T-helper 1 cell treated with Interleukin-12 subunit alpha and Interleukin-12 subunit beta and Interleukin-4 antibody, amounts not matched to agents 30 ng/mL and 1 ng/mL, for 36 hours (primary cell): ENCODE measurements around the gene ANGPTL8. TPM values are rescaled to one million over a fixed set of nuclear protein-coding genes. Genes with fewer than 3 reads are reported as not detected.

Source experiments
- intact Hi-C: fragments of 100-400 bp; cut with micrococcal nuclease; formaldehyde crosslinking; loops from one replicate; pipeline ENCODE4 v1.15.1; 2024
- total RNA-seq: library from RNA; stranded (reverse); gene quantifications from 2 replicates; pipeline ENCODE4 v1.2.3, GENCODE V29; 2022

The ANGPTL8 gene, protein sequence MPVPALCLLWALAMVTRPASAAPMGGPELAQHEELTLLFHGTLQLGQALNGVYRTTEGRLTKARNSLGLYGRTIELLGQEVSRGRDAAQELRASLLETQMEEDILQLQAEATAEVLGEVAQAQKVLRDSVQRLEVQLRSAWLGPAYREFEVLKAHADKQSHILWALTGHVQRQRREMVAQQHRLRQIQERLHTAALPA
- total RNA-seq, result not detected in 2 replicates

DNA sequence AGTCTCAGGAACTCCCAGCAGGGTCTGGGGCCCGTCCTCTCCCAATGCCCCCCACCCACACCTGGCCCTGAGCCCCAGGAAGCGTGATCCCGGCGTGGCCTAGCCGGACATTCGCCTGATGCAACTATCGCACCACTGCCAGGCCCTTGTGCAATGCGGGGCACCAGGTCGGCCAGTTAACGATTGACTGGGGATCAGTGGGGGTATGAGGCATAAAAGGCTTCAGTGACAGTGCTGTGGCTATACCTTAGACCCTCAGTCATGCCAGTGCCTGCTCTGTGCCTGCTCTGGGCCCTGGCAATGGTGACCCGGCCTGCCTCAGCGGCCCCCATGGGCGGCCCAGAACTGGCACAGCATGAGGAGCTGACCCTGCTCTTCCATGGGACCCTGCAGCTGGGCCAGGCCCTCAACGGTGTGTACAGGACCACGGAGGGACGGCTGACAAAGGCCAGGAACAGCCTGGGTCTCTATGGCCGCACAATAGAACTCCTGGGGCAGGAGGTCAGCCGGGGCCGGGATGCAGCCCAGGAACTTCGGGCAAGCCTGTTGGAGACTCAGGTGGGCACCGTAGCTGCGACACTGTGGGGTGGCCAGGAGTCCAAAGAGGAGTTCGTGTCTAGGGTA lies at the start of gene ANGPTL8:
TSS of gene ANGPTL8 (plus strand) at position 243 of the 624 bp plus-strand sequence. CDS start at position 262, 19 bp downstream.
- intact Hi-C loops, result no loop called here

DNA sequence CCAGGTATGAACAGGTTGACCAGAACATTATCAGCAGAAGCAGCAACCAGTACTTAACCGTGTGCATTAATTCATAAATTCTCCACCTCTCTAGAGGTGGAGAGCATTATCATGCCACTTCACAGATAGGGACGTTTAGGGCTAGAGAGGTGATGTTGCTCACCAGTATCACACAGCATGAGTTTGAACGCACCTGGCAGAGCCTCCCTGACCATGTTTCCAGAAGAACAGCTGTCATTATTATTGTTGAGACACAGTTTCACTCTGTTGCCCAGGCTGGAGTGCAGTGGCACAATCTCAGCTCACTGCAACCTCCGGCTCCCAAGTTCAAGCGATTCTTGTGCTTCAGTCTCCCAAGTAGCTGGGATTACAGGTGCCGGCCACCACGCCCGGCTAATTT lies 48.9 kb upstream of the ANGPTL8 start:
- intact Hi-C loops, result no loop called here

DNA sequence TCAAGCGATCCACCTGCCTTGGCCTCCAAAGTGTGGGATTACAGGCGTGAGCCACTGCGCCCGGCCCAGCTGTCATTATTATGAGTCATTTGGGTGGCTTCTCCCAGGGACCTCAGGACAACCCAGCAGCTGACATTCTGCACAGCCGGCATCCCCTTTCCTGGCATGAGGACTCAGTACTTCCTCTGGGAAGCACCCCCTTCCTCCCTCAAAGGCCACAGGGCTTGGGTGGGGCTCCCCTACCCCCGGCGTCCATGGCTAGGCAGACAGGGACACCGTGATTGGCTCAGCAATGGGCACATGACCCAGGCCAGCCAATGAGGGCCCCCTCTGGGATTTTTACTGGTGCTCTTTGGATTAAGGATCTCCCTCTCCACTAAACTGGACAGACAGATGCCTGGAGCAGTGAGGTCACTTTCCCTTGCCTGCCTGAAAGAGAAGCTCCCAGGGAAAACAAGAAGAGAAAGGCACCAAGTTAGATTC lies 48.1 kb upstream of the ANGPTL8 start:
- intact Hi-C loops, result no loop called here

DNA sequence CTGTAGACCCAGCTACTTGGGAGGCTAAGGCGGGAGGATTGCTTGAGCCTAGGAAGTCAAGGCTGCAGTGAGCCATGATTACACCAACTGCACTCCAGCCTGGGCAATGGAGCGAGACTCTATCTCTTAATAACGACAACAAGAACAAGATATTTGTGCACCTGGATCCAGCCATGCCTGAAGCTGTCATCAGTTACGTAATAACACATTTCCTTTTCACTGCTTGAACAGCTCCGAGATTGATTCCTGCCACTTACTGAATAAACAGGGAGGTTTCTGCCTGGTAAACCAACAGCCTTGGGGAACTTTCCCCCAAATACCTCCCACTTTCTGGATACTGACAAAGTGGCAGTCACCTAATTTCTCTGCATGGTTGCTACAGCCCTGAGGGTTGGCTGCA lies 47.5 kb upstream of the ANGPTL8 start:
- intact Hi-C loops, result no loop called here

DNA sequence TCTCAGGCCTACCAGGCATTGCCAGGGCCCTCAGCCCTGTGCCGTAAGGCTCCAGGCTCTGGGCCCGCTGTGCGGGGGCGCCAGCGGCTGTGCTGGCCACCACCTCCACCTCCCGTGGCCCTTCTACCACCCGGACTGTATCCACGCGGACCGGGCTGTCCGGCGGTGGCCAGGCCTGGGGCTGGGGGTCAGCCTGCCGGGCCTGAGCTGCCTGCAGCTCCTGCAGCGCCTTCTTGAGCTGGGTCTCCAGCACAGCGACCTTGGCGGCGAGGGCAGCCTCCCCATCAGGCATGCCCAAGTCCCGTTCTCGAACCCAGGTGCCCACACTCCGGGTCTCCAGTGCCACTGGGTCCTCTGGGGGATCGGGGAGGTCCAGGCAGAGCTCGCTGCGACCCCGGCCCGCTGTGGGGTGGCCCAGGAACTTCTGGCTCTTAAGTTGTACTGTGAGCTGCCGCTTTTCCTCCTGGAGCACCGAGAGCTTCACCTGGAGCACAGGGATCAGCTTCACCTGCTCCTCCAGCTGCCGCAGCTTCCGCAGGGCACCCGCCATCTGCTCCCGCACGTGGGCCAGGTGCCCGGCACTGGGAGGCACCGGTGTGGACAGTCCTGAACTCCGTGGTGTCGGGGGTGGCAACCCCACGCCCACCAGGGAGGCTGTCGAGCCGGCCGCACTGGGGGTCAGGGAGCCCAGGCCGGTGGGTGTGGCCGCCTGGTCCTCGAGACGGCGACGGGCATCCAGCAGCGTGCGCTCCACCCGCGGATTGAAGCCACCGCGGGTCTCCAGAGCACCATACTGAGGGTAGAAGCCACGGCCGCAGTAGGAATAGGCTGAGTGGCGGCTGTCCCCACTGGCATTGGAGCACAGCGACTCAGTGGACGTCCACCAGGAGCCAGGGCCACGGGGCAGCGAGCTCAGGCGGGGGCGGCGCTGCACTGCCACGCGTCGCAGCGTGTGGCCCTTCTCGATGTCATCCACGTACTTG lies 46.2 kb upstream of the ANGPTL8 start:
- intact Hi-C loops, result no loop called here

DNA sequence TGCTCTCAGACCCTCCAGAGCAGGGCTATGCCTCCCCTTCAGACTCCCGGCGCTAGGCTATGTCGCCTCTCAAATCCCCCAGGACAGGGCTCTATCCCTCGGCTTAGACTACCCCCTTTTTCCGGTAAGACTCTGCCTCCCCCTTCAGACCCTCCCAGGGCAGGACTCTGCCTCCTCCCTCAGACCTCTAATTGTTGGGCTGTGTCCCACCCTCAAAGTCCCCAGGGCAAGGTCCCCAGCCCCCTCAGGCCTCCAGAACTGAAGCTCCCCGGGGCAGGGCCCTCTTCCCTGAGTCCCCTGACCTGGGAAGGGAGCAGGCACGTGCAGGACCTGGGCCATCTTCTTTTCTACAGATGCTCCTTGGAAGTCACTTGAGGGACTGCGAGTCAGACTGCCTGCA lies 45.2 kb upstream of the ANGPTL8 start:
- intact Hi-C loops, result no loop called here

DNA sequence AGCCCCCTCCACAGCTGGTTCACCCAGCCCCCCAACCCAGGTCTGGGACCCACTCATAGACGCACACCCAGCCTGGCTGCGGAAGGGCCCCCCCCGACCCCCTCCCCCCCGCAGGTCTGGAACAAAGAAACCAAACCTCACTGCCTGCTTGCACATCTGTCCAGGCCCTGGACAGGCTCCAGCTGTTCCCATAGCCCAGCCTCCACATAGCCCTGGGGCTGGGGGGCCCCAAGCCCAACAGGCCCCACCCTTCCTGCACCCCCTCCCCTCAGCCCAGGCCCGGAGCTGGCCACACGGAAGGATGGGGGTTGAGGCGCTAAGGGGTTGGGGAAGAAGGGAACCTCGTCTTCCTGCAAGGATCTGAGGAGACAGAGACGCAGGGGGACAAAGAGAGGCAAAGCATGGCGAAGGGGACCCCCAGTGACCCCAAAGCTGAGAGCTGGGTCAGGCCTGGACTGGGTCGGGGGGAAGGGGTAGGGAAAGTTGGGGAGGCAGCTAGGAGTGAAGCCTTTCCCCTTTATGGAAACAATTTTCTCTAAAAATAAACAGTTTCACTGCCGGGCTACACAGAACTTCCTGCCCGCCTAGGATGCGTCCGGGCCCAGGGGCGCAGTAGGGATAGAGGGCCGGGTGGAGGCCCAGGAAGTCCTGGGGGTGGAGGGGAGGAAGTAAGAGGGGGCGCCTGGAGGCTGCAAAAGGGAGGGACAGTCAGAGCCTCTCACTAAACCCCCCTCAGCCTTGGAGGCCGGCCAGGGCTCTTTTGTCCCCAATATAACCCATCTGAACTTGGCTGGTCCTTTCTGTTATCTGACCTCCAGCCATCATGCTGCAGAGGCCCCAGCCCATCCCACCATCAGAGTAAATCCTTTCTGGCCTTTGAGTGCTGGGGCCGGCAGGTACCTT lies 44.5 kb upstream of the ANGPTL8 start:
- intact Hi-C loops, result loop anchor here (5.0 kb wide), 1 partner anchor 253 kb away; no protein-coding TSS in a partner anchor

DNA sequence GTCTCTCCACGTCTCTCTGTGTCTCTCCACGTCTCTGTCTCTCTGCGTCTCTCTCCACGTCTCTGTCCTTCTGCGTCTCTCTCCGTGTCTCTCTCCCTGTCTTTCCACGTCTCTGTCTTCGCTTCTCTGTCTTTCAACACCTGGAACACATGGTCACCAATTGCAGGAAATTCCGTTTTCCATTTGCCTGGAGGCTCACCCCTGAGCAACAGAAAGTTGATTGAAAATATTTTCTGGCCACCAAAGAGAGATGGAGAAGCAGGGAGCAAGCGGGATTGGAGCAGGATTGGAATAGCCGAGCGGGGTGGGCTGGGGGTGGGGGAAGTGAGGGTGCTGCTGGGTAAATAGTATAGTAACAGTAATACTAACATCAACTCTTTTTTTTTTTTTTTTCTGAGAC lies 43.7 kb upstream of the ANGPTL8 start:
- intact Hi-C loops, result loop anchor here (5.0 kb wide), 1 partner anchor 253 kb away; no protein-coding TSS in a partner anchor

DNA sequence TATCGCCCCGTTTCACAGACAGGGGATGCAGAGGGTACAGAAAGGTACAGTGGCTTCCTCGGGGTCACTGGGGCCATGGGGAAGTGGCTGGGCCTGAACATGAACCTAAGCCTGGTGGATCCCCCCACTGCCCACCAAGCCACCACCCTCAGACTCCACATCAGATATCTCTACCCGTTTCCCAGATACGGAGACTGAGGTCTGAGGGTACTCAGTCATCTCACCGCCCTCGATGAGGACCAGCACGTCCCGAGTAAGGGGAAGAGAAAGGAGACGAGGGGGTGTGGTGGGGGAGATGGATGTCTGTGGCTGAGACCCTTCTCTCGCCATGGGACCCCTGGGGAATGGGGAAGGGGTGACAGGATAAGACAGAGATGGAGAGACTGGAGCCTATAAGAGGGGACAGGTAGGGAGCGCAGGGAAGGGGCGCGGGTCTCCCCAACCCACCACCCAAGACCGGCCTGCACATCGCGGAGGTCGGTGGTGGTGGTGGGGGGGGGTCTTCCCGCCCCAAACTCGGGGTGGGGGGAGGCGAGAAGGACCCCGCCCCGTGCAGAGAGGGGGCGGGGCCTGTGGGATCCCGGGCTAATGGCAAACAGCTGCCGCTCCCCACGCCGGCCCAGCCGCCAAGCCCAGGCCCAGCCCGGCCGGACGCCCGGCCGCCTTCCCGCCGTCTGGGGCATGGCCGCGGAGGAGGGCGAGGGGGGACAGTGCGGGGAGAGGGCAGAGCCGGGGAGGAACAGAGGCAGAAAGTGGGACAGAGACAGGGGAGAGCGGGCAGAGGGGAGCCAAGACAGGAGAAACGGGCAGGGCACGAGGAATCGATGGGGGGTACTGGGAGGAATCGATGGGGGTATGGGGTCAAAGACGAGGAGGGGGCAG lies 42.8 kb upstream of the ANGPTL8 start:
- intact Hi-C loops, result loop anchor here (1.0 to 5.0 kb wide), 2 partner anchors 41 to 254 kb away; partner anchors contain the start of gene SPC24

DNA sequence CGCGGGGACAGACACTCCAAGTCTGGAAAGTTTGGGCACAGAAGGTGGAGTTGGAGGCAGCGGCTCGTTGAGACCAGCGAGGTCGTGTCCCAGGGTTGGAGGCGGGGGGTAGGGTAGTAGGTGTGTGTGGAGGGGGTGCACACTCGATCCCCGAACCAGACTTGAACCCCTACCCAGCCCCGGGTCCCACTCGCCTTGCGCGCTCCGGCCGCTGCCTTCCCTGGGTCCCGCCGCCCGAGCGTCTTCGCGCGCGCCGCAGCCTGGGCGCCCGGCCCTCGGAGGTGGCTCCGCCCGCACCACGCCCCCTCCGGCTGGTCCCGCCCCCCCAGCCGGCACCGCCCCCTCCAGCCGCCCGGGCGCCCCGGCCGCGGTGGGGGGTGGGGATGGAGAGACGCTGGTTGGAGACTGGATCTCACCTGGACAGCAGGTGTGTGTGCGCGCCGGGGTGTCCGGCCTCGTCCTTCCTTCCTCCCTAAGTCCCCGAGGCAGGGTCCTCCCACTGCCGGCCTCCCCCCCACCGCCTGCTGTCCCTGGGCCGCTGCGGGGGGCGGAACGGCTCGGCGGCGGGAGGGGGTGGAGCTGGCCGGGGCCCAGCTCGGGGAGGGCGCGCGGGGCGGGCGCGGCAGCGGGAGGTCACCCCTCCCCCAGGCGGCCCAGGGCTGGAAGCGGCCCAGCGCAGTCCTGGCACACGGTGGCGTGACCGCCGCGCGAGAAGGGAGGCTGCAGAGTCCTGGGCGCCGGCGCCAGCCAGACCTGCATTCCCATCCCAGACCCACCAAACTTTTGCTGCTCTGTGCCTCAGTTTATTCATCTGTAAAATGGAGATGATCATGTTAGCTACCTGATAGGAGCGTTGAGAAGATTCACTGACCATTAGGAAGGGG lies 41.9 kb upstream of the ANGPTL8 start, which contains the start of gene KANK2:
TSS of gene KANK2 (minus strand) at position 255 of the 884 bp plus-strand sequence. CDS start 3,034 bp downstream, outside the sequence.
- intact Hi-C loops, result loop anchor here (1.0 to 5.0 kb wide), 2 partner anchors 42 to 255 kb away; partner anchors contain the start of gene SPC24

DNA sequence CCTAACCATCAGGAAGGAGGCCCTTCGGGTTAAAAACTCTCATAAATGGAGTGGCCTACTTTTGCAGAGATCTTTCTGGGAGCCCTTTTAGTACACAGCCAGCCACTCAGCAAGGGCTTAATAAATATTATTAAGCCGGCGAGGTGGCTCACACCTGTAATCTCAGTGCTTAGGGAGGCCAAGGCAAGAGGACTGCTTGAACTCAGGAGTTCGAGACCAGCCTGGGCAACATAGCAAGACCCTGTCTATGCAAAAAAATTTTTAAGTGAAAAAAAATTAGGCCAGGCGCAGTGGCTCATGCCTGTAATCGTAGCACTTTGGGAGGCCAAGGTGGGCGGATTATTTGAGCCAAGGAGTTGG lies 41.3 kb upstream of the ANGPTL8 start:
- intact Hi-C loops, result loop anchor here (5.0 kb wide), 1 partner anchor 256 kb away; no protein-coding TSS in a partner anchor

DNA sequence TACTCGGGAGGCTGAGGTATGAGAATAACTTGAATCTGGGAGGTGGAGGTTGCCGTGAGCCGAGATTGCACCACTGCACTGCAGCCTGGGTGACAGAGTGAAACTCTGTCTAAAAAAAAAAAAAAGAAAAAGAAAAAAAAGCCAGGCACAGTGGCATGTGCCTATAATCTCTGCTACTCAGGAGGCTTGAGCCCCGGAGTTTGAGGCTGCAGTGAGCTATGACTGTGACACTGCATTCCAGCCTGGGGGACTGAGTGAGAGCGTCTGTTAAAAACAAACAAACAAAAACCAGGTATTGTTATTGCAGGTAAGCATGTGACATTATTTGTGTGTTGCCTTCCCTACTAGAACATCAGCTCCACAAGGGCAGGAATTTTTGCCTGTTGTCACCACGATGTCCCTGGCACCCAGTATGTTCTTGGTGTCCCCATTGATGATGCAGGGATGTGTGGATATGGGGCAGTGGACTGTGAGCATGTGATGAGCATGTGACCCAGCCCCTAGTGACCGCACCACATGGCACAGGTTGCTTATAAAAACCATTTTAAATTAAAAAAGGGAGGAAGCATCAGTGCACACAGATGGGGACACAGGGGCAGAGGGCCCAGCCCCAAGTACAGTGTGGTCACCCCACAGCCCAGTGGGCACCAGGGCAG lies 40.5 kb upstream of the ANGPTL8 start:
- intact Hi-C loops, result loop anchor here (5.0 kb wide), 1 partner anchor 257 kb away; no protein-coding TSS in a partner anchor

DNA sequence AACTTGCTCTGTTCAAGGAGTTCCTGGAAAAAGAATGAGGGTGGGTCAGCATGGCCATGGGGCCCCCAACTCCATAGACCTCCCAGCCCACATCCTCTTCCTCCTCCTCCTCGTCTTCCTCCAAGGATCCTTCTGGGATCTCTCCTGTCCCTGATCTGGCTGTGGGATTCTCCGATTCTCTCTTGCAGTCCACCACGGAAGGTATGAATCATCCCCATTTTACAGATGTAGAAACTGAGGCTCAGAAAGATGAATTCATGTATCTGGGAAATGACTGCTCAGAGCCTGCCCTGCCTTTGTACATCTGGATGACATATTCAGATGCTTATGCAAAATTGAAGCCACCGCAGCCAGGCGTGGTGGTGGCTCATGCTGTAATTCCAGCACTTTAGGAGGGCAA lies 39.9 kb upstream of the ANGPTL8 start:
- intact Hi-C loops, result loop anchor here (5.0 kb wide), 1 partner anchor 257 kb away; no protein-coding TSS in a partner anchor

DNA sequence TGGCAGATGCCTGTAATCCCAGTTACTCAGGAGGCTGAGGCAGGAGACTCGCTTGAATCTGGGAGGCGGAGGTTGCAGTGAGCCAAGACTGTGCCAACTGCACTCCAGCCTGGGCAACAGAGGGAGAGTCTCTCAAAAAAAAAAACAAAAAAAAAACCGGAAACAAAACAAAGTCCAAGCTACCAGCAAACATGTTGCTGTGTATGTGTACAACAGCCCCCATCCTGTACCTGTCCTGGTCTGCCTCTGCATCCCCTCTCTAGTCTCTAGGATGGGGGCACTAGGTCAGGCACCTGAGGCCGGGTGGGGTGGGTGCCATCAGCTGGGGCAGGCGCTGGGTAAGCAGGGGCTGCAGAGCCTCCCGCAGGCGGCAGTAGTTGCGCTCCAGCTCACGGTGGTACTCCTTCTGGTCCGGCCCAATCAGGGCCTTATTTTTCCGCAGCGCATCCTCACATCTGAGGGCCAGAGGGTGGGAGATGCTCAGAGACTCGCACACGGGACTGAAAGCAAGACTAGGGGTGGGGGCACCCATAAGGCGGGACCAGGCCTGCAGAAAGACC lies 39.3 kb upstream of the ANGPTL8 start:
- intact Hi-C loops, result no loop called here

DNA sequence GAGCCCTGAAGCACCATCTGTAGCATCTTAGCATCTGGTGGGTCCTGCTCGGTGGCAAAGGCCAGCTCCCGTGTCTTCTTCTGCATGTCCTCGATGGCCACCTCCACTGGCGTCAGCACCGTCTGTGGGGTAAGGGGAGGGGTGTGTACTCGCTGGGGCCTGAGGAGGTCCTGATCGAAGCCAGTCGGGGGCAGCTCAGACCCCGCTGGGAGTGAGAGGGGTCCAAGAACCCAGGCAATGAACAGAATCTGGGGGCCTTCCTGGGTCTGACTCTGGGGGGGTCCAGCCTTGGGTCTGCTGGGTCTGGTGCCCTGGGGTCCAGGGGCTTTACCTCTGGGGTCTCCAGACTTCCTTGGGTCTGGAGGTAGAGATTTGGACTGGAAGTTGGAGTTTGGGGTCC lies 38.5 kb upstream of the ANGPTL8 start:
- intact Hi-C loops, result no loop called here

DNA sequence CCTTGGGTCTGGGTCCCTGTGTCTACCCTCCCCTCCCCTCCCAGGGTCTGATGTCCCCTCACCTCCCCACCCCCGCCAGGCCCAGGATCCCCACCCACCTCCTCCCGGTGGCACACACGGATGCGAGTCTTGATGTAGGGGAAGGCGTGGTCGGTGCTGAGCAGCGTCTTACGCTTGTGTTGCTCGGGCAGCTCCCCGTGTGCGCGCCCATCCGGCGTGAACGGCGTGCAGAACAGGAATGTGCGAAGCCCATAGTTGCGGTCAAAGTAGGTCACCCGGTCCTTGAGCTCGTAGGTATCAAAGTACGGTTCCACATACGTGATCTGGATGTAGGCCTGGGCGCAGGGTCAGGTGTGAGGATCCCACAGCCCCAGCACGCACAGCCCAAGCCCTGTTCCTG lies 37.6 kb upstream of the ANGPTL8 start:
- intact Hi-C loops, result loop anchor here (2.0 kb wide), 1 partner anchor 63 kb away; no protein-coding TSS in a partner anchor

DNA sequence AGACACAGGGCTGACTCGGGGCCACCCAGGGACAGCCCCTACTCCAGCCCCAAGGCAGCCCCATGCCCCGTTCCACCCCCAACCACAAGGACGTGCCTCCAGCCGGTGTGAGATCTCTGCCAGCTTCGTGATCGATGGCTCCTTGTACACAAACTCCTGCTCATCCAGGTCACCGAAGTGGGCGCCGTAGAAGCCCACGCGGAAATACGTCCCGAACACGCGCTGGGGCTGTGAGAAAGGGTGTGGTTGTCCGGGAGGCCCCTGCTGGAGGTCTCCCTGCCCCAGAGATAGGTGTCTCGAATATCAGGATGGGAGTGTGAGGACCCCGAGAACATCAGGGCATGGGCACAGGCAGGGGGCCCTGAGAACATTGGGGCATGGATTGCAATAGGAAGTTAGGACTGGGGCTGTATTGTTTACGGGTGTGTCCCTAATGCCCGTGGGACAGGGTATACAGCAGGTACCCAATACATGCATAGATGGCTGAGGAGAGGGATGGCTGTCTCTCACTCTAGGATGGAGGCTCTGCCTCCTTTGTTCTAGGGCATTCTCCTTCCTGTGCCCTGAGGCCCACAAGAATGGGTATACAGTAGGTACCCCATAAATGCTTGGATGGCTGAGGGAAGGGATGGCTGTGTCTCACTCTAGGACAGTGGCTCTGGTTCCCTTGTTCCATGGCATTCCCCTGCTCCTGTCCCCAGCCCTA lies 36.8 kb upstream of the ANGPTL8 start:
- intact Hi-C loops, result loop anchor here (2.0 kb wide), 1 partner anchor 64 kb away; no protein-coding TSS in a partner anchor
